ENCODE data around the gene RASD2.
A peak's percentile ranks its signal among the peaks of the same experiment; 100 is the strongest.
"Not testable (repeated sequence)": the region's sequence is repeated elsewhere in the genome, so short reads cannot be mapped to it uniquely, and the experiment has no call there.

Gene RASD2

GRCh38 chr22:35498026-35498800 lies 42.4 kb upstream of the RASD2 start:
- no peaks in the 10 kb centered on the region for H3K9me3 ChIP-seq
- DNase-seq = peak; percentile 69
- H3K4me3 ChIP-seq (ENCODE audit: low read depth, low read length) = peak overlapping the region; percentile 28
- no peaks in the 10 kb centered on the region for H3K36me3 ChIP-seq
- TF ChIP-seq CTCF (IDR thresholded peaks at IDR 0.05; ENCODE audit: low read depth, low read length) = no peak
- H3K4me1 ChIP-seq = no peaks in the 10 kb centered on the region
- H3K27me3 ChIP-seq = no peaks in the 10 kb centered on the region

- DNase-seq = no peak
- no peaks in the 10 kb centered on the region for H3K36me3 ChIP-seq
- no peak overlapping the region for H3K4me3 ChIP-seq (ENCODE audit: low read depth, low read length)
- H3K27me3 ChIP-seq = no peaks in the 10 kb centered on the region
- no peaks in the 10 kb centered on the region; the same call in 1 of the 2 replicates for H3K4me1 ChIP-seq
- H3K9me3 ChIP-seq = no peaks in the 10 kb centered on the region
- TF ChIP-seq CTCF (IDR thresholded peaks at IDR 0.05; ENCODE audit: low read depth, low read length) = no peak
Observed at GRCh38 chr22:35502836-35503235, 37.8 kb upstream of the RASD2 start.

GRCh38 chr22:35505399-35506258 lies 35.0 kb upstream of the RASD2 start:
- Histone ChIP-seq H3K9me3 (no peaks in the 10 kb centered on the region), H3K4me1 (no peaks in the 10 kb centered on the region; the same call in 1 of the 2 replicates), H3K4me3 (ENCODE audit: low read depth, low read length) (no peak overlapping the region), H3K36me3 (no peaks in the 10 kb centered on the region), H3K27me3 (no peaks in the 10 kb centered on the region)
- no peak for TF ChIP-seq CTCF (IDR thresholded peaks at IDR 0.05; ENCODE audit: low read depth, low read length)
- no peak for DNase-seq

GRCh38 chr22:35506259-35506570 lies 34.4 kb upstream of the RASD2 start:
- no peak for TF ChIP-seq CTCF (IDR thresholded peaks at IDR 0.05; ENCODE audit: low read depth, low read length)
- Histone ChIP-seq H3K4me3 (ENCODE audit: low read depth, low read length) (no peak overlapping the region), H3K36me3 (no peaks in the 10 kb centered on the region), H3K27me3 (no peaks in the 10 kb centered on the region), H3K4me1 (no peaks in the 10 kb centered on the region; the same call in 1 of the 2 replicates), H3K9me3 (no peaks in the 10 kb centered on the region)
- no peak for DNase-seq

- not testable (repeated sequence) for DNase-seq; H3K4me1 ChIP-seq; H3K27me3 ChIP-seq; H3K36me3 ChIP-seq; H3K9me3 ChIP-seq; H3K4me3 ChIP-seq (ENCODE audit: low read depth, low read length)
Observed at GRCh38 chr22:35507851-35508250, 32.8 kb upstream of the RASD2 start.

- Histone ChIP-seq H3K9me3 (no peaks in the 10 kb centered on the region), H3K36me3 (no peaks in the 10 kb centered on the region), H3K4me3 (ENCODE audit: low read depth, low read length) (no peak overlapping the region), H3K27me3 (no peaks in the 10 kb centered on the region), H3K4me1 (no peaks in the 10 kb centered on the region; the same call in 1 of the 2 replicates)
- TF ChIP-seq CTCF (IDR thresholded peaks at IDR 0.05; ENCODE audit: low read depth, low read length) = no peak
- no peak for DNase-seq
Observed at GRCh38 chr22:35509451-35509850, 31.2 kb upstream of the RASD2 start.

All from BE2C (cell line).